GM23338 (cell line): ENCODE data around the gene ARF5. TPM values are rescaled to one million over a fixed set of nuclear protein-coding genes. Genes with fewer than 3 reads are reported as not detected.

Source experiments
- ATAC-seq: fragments of 200-7000 bp; cut with Tn5 transposase; 3 replicates; pipeline ENCODE4 v1.9.1; 2020
- DNase-seq: peaks from one replicate; pipeline ENCODE4 v3.0.0-alpha.2; 2015; ENCODE audit warnings: low spot score
- H2AFZ ChIP-seq: fragments of 200-600 bp; sonication (generic); 2 replicates; pipeline ENCODE4 v1.8.0; 2016; ENCODE audit warnings: antibody characterized with exemption, mild to moderate bottlenecking, moderate library complexity
- H3F3A ChIP-seq: fragments of 200-600 bp; sonication (generic); replicated peaks from 2 replicates; pipeline ENCODE4 v1.8.0; 2017; ENCODE audit warnings: antibody characterized with exemption, mixed run types, low read depth
- H3K27ac ChIP-seq: fragments of 200-600 bp; sonication (generic); 2 replicates; pipeline ENCODE4 v1.6.1; 2016; ENCODE audit warnings: low read depth
- H3K27me3 ChIP-seq: fragments of 200-600 bp; sonication (generic); 2 replicates; pipeline ENCODE4 v1.8.0; 2016; ENCODE audit warnings: mild to moderate bottlenecking, mixed run types, moderate library complexity; ENCODE audit not compliant: insufficient read depth
- H3K36me3 ChIP-seq: fragments of 200-600 bp; sonication (generic); 2 replicates; pipeline ENCODE4 v1.8.0; 2016; ENCODE audit warnings: mild to moderate bottlenecking; ENCODE audit not compliant: insufficient read depth
- H3K4me1 ChIP-seq: fragments of 200-600 bp; sonication (generic); 2 replicates; pipeline ENCODE4 v1.8.0; 2016; ENCODE audit warnings: mild to moderate bottlenecking, moderate library complexity; ENCODE audit not compliant: insufficient read depth
- H3K4me2 ChIP-seq: fragments of 200-600 bp; sonication (generic); 2 replicates; pipeline ENCODE4 v1.7.1; 2017; ENCODE audit warnings: mixed run types
- H3K4me3 ChIP-seq: fragments of 200-600 bp; sonication (generic); 2 replicates; pipeline ENCODE4 v1.6.1; 2016; ENCODE audit warnings: mixed run types
- H3K79me2 ChIP-seq: fragments of 200-600 bp; sonication (generic); replicated peaks from 2 replicates; pipeline ENCODE4 v1.8.0; 2017; ENCODE audit warnings: mild to moderate bottlenecking; ENCODE audit not compliant: insufficient read depth
- H3K9me2 ChIP-seq: fragments of 200-600 bp; sonication (generic); 2 replicates; pipeline ENCODE4 v1.8.0; 2017; ENCODE audit not compliant: insufficient read depth
- H4K20me1 ChIP-seq: fragments of 200-600 bp; sonication (generic); replicated peaks from 2 replicates; pipeline ENCODE4 v1.8.0; 2017; ENCODE audit warnings: mild to moderate bottlenecking; ENCODE audit not compliant: insufficient read depth
- H3K27ac Mint-ChIP-seq: 2 replicates; pipeline ENCODE4 v1.8.0; 2020; ENCODE audit warnings: inconsistent platforms, mild to moderate bottlenecking, moderate library complexity, mixed read lengths
- H3K27me3 Mint-ChIP-seq: 3 replicates; pipeline ENCODE4 v1.8.0; 2022; ENCODE audit warnings: low read depth, mild to moderate bottlenecking, moderate library complexity, mixed read lengths, inconsistent platforms; ENCODE audit not compliant: insufficient read depth, poor library complexity
- H3K36me3 Mint-ChIP-seq: 3 replicates; pipeline ENCODE4 v1.8.0; 2021; ENCODE audit warnings: low read depth, mild to moderate bottlenecking, inconsistent platforms, moderate library complexity, mixed read lengths
- H3K4me1 Mint-ChIP-seq: 3 replicates; pipeline ENCODE4 v1.8.0; 2020; ENCODE audit warnings: mild to moderate bottlenecking, inconsistent platforms, mixed read lengths
- H3K4me3 Mint-ChIP-seq: 3 replicates; pipeline ENCODE4 v1.8.0; 2021; ENCODE audit warnings: moderate library complexity, mild to moderate bottlenecking, inconsistent platforms, mixed read lengths
- H3K9me3 Mint-ChIP-seq: 3 replicates; pipeline ENCODE4 v1.8.0; 2020; ENCODE audit warnings: moderate library complexity, mild to moderate bottlenecking, inconsistent platforms, mixed read lengths
- ETS1 ChIP-seq: IDR thresholded peaks from 2 replicates; pipeline ENCODE4 v1.6.1; 2016; ENCODE audit warnings: antibody characterized with exemption
- EZH2 ChIP-seq: fragments of 200-600 bp; sonication (generic); IDR thresholded peaks from one replicate; pipeline ENCODE4 v1.8.0; 2017; ENCODE audit warnings: antibody characterized with exemption, mild to moderate bottlenecking, low read depth; ENCODE audit not compliant: unreplicated experiment
- NANOG ChIP-seq: IDR thresholded peaks from 2 replicates; pipeline ENCODE4 v1.6.1; 2016; ENCODE audit warnings: antibody characterized with exemption, borderline replicate concordance
- STAT1 ChIP-seq: IDR thresholded peaks from one replicate; pipeline ENCODE4 v1.6.1; 2016; ENCODE audit warnings: antibody characterized with exemption; ENCODE audit not compliant: unreplicated experiment
- ZNF114 ChIP-seq: fragments of 250-450 bp; sonication (Bioruptor Pico); IDR thresholded peaks from 2 replicates; pipeline ENCODE4 v1.5.0; 2020; ENCODE audit warnings: mild to moderate bottlenecking, moderate library complexity
- polyA plus RNA-seq: library from polyadenylated mRNA; unstranded; fragments of >200 nt; fragmentation: Nextera tagmentation; extraction: Ambion mirVana; gene quantifications from 2 replicates; pipeline ENCODE4 v1.2.1, GENCODE V29; 2016
- total RNA-seq: library from RNA; depleted of rRNA; stranded (reverse); fragments of >200 nt; shearing (Covaris generic); gene quantifications from 2 replicates; pipeline ENCODE4 v1.2.3, GENCODE V29; 2014
- TF ChIP-seq, protein P1 (sequence below): fragments of 250-450 bp; sonication (Bioruptor Pico); IDR thresholded peaks from 2 replicates; pipeline ENCODE4 v1.5.0; 2020; ENCODE audit warnings: mild to moderate bottlenecking, moderate library complexity

The ARF5 gene
- total and polyA plus RNA-seq, 2 experiments from 2014 or later = 196 to 201 TPM

DNA sequence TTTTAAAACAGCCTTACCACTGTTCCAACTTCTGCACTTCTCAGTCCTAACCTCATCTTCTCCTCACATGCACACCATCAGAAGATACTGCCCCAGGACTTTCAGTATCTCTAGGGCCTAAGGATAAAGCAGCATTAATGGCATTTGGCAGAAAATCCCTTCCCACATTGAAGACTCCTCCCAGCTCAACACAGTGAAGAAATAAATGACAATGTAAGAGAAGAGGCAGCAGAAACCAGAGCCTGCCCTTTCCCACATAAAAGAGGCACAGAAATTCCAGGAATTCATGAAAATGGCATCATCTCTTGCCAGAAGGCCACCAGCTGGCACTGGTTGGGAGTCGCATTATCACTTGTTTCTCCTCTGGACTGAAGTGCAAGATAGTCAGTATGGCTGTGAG is 6.5 kb upstream of the ARF5 start:
- Histone ChIP-seq H3K4me3 (no peak overlapping the region), H3K4me1 (peaks cover 13% of the 10 kb centered on the region), H3K36me3 (peaks cover 7% of the 10 kb centered on the region; the same call in 1 of the 2 replicates), H3K4me2 (no peak overlapping the region), H4K20me1 (peaks cover 23% of the 10 kb centered on the region; the same call in 1 of the 2 replicates), H3K27me3 (peaks cover 12% of the 10 kb centered on the region), H3F3A (0 out of 2 replicates have a peak, but pooled peaks cover 6% of the 10 kb centered on the region), H3K9me2 (no peaks in the 10 kb centered on the region), H3K79me2 (peaks cover 22% of the 10 kb centered on the region), H2AFZ (no peak overlapping the region), H3K27ac (no peak overlapping the region)
- peaks cover 11% of the 10 kb centered on the region for H3K4me1 Mint-ChIP-seq
- H3K27ac Mint-ChIP-seq = no peak overlapping the region
- DNase-seq (no peak), ATAC-seq (no peak)
- no peak for TF ChIP-seq STAT1
- no peak for TF ChIP-seq ZNF114
- peaks cover 19% of the 10 kb centered on the region for H3K27me3 Mint-ChIP-seq
- no peaks in the 10 kb centered on the region for H3K9me3 Mint-ChIP-seq
- H3K4me3 Mint-ChIP-seq = no peak overlapping the region
- H3K36me3 Mint-ChIP-seq = peaks cover 22% of the 10 kb centered on the region

- Histone ChIP-seq H3K4me1 (peaks cover 17% of the 10 kb centered on the region), H3K9me2 (no peaks in the 10 kb centered on the region), H3K36me3 (peaks cover 7% of the 10 kb centered on the region; the same call in 1 of the 2 replicates), H3K4me2 (no peak overlapping the region), H3K4me3 (no peak overlapping the region), H2AFZ (no peak overlapping the region), H4K20me1 (peaks cover 23% of the 10 kb centered on the region; the same call in 1 of the 2 replicates), H3K27ac (no peak overlapping the region), H3K79me2 (peaks cover 22% of the 10 kb centered on the region), H3F3A (peaks cover 8% of the 10 kb centered on the region; the same call in 1 of the 2 replicates), H3K27me3 (peaks cover 18% of the 10 kb centered on the region)
- peaks cover 22% of the 10 kb centered on the region for H3K36me3 Mint-ChIP-seq
- H3K27me3 Mint-ChIP-seq = peaks cover 24% of the 10 kb centered on the region
- ATAC-seq = no peak
- no peaks in the 10 kb centered on the region for H3K9me3 Mint-ChIP-seq
- H3K4me3 Mint-ChIP-seq = no peak overlapping the region
- TF ChIP-seq, protein P1, sequence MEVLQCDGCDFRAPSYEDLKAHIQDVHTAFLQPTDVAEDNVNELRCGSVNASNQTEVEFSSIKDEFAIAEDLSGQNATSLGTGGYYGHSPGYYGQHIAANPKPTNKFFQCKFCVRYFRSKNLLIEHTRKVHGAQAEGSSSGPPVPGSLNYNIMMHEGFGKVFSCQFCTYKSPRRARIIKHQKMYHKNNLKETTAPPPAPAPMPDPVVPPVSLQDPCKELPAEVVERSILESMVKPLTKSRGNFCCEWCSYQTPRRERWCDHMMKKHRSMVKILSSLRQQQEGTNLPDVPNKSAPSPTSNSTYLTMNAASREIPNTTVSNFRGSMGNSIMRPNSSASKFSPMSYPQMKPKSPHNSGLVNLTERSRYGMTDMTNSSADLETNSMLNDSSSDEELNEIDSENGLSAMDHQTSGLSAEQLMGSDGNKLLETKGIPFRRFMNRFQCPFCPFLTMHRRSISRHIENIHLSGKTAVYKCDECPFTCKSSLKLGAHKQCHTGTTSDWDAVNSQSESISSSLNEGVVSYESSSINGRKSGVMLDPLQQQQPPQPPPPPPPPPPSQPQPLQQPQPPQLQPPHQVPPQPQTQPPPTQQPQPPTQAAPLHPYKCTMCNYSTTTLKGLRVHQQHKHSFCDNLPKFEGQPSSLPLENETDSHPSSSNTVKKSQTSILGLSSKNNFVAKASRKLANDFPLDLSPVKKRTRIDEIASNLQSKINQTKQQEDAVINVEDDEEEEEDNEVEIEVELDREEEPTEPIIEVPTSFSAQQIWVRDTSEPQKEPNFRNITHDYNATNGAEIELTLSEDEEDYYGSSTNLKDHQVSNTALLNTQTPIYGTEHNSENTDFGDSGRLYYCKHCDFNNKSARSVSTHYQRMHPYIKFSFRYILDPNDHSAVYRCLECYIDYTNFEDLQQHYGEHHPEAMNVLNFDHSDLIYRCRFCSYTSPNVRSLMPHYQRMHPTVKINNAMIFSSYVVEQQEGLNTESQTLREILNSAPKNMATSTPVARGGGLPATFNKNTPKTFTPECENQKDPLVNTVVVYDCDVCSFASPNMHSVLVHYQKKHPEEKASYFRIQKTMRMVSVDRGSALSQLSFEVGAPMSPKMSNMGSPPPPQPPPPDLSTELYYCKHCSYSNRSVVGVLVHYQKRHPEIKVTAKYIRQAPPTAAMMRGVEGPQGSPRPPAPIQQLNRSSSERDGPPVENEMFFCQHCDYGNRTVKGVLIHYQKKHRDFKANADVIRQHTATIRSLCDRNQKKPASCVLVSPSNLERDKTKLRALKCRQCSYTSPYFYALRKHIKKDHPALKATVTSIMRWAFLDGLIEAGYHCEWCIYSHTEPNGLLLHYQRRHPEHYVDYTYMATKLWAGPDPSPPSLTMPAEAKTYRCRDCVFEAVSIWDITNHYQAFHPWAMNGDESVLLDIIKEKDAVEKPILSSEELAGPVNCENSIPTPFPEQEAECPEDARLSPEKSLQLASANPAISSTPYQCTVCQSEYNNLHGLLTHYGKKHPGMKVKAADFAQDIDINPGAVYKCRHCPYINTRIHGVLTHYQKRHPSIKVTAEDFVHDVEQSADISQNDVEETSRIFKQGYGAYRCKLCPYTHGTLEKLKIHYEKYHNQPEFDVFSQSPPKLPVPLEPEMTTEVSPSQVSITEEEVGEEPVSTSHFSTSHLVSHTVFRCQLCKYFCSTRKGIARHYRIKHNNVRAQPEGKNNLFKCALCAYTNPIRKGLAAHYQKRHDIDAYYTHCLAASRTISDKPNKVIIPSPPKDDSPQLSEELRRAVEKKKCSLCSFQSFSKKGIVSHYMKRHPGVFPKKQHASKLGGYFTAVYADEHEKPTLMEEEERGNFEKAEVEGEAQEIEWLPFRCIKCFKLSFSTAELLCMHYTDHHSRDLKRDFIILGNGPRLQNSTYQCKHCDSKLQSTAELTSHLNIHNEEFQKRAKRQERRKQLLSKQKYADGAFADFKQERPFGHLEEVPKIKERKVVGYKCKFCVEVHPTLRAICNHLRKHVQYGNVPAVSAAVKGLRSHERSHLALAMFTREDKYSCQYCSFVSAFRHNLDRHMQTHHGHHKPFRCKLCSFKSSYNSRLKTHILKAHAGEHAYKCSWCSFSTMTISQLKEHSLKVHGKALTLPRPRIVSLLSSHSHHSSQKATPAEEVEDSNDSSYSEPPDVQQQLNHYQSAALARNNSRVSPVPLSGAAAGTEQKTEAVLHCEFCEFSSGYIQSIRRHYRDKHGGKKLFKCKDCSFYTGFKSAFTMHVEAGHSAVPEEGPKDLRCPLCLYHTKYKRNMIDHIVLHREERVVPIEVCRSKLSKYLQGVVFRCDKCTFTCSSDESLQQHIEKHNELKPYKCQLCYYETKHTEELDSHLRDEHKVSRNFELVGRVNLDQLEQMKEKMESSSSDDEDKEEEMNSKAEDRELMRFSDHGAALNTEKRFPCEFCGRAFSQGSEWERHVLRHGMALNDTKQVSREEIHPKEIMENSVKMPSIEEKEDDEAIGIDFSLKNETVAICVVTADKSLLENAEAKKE = no peak
- TF ChIP-seq ETS1 (no peak), EZH2 (no peak), NANOG (no peak), STAT1 (no peak)
- no peak for DNase-seq
- H3K27ac Mint-ChIP-seq = no peak overlapping the region
- H3K4me1 Mint-ChIP-seq = peaks cover 16% of the 10 kb centered on the region
Measured at GRCh38 chr7:127582361-127582760, 5.8 kb upstream of the ARF5 start.
